Measurements from ENCODE around the gene GPC6. TPM values are rescaled to one million over a fixed set of nuclear protein-coding genes. Genes with fewer than 3 reads are reported as not detected.

Gene GPC6
- total RNA-seq, 1 donor from 2014 or later, result 63.0 TPM

- Mint-ChIP-seq H3K9me3 (ENCODE audit: unreplicated experiment) (no peaks in the 10 kb centered on the region), H3K27ac (ENCODE audit: unreplicated experiment) (no peak overlapping the region), H3K4me1 (ENCODE audit: low read depth, unreplicated experiment) (peaks cover 4% of the 10 kb centered on the region), H3K27me3 (ENCODE audit: low read depth, unreplicated experiment) (no peaks in the 10 kb centered on the region), H3K4me3 (ENCODE audit: unreplicated experiment) (no peak overlapping the region), H3K36me3 (ENCODE audit: low read depth, unreplicated experiment) (peaks cover 4% of the 10 kb centered on the region)
- no peak for DNase-seq (ENCODE audit: low read depth)
- Histone ChIP-seq H2AFZ (ENCODE audit: low read depth, low read length) (no peak overlapping the region), H3K9ac (ENCODE audit: low read length) (no peak overlapping the region), H4K20me1 (ENCODE audit: insufficient read depth, low read length) (peaks cover 3% of the 10 kb centered on the region), H3K9me3 (ENCODE audit: insufficient read depth, low read depth, low read length) (no peaks in the 10 kb centered on the region), H3K4me3 (ENCODE audit: insufficient read depth, low read depth, low read length) (no peak overlapping the region), H3K4me2 (ENCODE audit: low read length) (no peak overlapping the region), H3K27ac (ENCODE audit: low read depth, low read length) (no peak overlapping the region), H3K79me2 (ENCODE audit: insufficient read depth, low read length) (peaks cover 2% of the 10 kb centered on the region), H3K36me3 (ENCODE audit: insufficient read depth, low read length) (no peaks in the 10 kb centered on the region), H3K4me1 (ENCODE audit: insufficient read depth, low read length) (no peaks in the 10 kb centered on the region), H3K27me3 (ENCODE audit: insufficient read depth, low read length) (no peaks in the 10 kb centered on the region)
- TF ChIP-seq, protein P1, sequence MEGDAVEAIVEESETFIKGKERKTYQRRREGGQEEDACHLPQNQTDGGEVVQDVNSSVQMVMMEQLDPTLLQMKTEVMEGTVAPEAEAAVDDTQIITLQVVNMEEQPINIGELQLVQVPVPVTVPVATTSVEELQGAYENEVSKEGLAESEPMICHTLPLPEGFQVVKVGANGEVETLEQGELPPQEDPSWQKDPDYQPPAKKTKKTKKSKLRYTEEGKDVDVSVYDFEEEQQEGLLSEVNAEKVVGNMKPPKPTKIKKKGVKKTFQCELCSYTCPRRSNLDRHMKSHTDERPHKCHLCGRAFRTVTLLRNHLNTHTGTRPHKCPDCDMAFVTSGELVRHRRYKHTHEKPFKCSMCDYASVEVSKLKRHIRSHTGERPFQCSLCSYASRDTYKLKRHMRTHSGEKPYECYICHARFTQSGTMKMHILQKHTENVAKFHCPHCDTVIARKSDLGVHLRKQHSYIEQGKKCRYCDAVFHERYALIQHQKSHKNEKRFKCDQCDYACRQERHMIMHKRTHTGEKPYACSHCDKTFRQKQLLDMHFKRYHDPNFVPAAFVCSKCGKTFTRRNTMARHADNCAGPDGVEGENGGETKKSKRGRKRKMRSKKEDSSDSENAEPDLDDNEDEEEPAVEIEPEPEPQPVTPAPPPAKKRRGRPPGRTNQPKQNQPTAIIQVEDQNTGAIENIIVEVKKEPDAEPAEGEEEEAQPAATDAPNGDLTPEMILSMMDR (IDR thresholded peaks at IDR 0.05; ENCODE audit: insufficient read depth, low read depth, low read length), result no peak
- TF ChIP-seq EZH2 (IDR thresholded peaks at IDR 0.05; ENCODE audit: insufficient read depth, low read length), result no peak
- no peak for FAIRE-seq
Measured at GRCh38 chr13:93437081-93437480, 210.5 kb downstream of the GPC6 start.

DNA sequence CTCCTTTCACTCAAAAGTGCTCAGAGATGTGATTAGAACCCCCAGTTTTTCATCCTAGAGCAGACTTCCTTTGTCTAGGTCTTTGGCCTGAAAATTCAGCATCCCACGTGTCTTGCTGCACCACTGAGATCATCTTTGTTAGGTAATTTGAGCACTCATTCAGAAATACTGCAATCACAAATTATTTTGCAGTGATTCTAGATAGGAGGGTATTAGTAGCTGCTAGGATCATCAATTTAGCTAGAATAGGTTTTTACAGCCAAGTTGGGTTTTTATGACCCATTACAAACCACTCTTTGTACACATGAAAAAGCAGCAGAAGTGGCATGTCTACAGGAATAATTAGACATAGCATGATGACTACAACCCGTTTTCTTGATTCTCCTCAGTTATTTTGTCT is 219.6 kb downstream of the GPC6 start:
- no peak for FAIRE-seq
- Mint-ChIP-seq H3K27me3 (ENCODE audit: low read depth, unreplicated experiment) (no peaks in the 10 kb centered on the region), H3K36me3 (ENCODE audit: low read depth, unreplicated experiment) (peaks cover 2% of the 10 kb centered on the region), H3K27ac (ENCODE audit: unreplicated experiment) (peak overlapping the region; percentile 23), H3K4me3 (ENCODE audit: unreplicated experiment) (no peak overlapping the region), H3K9me3 (ENCODE audit: unreplicated experiment) (no peaks in the 10 kb centered on the region), H3K4me1 (ENCODE audit: low read depth, unreplicated experiment) (peaks cover 17% of the 10 kb centered on the region)
- H4K20me1 ChIP-seq (ENCODE audit: insufficient read depth, low read length), result peaks cover 9% of the 10 kb centered on the region
- no peak overlapping the region for H3K9ac ChIP-seq (ENCODE audit: low read length)
- no peak for DNase-seq (ENCODE audit: low read depth)
- H3K36me3 ChIP-seq (ENCODE audit: insufficient read depth, low read length), result no peaks in the 10 kb centered on the region
- H3K27me3 ChIP-seq (ENCODE audit: insufficient read depth, low read length), result no peaks in the 10 kb centered on the region
- no peak overlapping the region for H3K4me3 ChIP-seq (ENCODE audit: insufficient read depth, low read depth, low read length)
- H3K79me2 ChIP-seq (ENCODE audit: insufficient read depth, low read length), result no peaks in the 10 kb centered on the region
- no peaks in the 10 kb centered on the region for H3K9me3 ChIP-seq (ENCODE audit: insufficient read depth, low read depth, low read length)
- TF ChIP-seq EZH2 (IDR thresholded peaks at IDR 0.05; ENCODE audit: insufficient read depth, low read length), result no peak
- TF ChIP-seq, protein P1 (IDR thresholded peaks at IDR 0.05; ENCODE audit: insufficient read depth, low read depth, low read length), result no peak
- H3K27ac ChIP-seq (ENCODE audit: low read depth, low read length), result no peak overlapping the region
- H3K4me1 ChIP-seq (ENCODE audit: insufficient read depth, low read length), result no peaks in the 10 kb centered on the region
- H2AFZ ChIP-seq (ENCODE audit: low read depth, low read length), result no peak overlapping the region
- H3K4me2 ChIP-seq (ENCODE audit: low read length), result no peak overlapping the region

DNA sequence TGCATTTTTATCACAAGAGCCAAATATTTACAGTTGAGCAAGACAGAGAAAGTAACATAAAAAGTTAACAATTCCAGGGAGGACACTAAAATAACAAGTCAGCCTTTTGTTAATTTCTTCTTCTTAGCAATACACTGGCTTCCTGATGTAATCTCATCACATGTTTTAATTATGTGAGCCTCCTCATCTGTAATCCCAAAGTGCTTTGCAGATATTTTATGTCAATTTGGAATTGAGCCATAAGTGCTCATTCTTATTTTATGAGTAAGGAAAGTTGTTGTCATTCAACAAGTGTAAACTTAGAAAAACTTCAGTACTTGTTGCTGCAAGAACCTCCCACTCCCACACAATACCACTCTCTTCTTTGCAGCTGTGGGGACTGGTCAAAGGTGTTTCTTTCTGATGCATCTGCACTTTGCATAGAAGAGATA is 223.6 kb downstream of the GPC6 start:
- peaks cover 2% of the 10 kb centered on the region for H3K36me3 Mint-ChIP-seq (ENCODE audit: low read depth, unreplicated experiment)
- Histone ChIP-seq H3K9me3 (ENCODE audit: insufficient read depth, low read depth, low read length) (no peaks in the 10 kb centered on the region), H3K4me3 (ENCODE audit: insufficient read depth, low read depth, low read length) (no peak overlapping the region), H2AFZ (ENCODE audit: low read depth, low read length) (no peak overlapping the region), H3K79me2 (ENCODE audit: insufficient read depth, low read length) (no peaks in the 10 kb centered on the region), H3K36me3 (ENCODE audit: insufficient read depth, low read length) (no peaks in the 10 kb centered on the region), H3K4me2 (ENCODE audit: low read length) (no peak overlapping the region), H4K20me1 (ENCODE audit: insufficient read depth, low read length) (peaks cover 9% of the 10 kb centered on the region), H3K4me1 (ENCODE audit: insufficient read depth, low read length) (no peaks in the 10 kb centered on the region), H3K27me3 (ENCODE audit: insufficient read depth, low read length) (no peaks in the 10 kb centered on the region), H3K9ac (ENCODE audit: low read length) (no peak overlapping the region), H3K27ac (ENCODE audit: low read depth, low read length) (no peak overlapping the region)
- no peaks in the 10 kb centered on the region for H3K27me3 Mint-ChIP-seq (ENCODE audit: low read depth, unreplicated experiment)
- DNase-seq (ENCODE audit: low read depth), result peak; percentile 75
- FAIRE-seq, result no peak
- no peak for TF ChIP-seq EZH2 (IDR thresholded peaks at IDR 0.05; ENCODE audit: insufficient read depth, low read length)
- H3K4me1 Mint-ChIP-seq (ENCODE audit: low read depth, unreplicated experiment), result peaks cover 17% of the 10 kb centered on the region
- peak overlapping the region; percentile 20 for H3K27ac Mint-ChIP-seq (ENCODE audit: unreplicated experiment)
- no peak overlapping the region for H3K4me3 Mint-ChIP-seq (ENCODE audit: unreplicated experiment)
- H3K9me3 Mint-ChIP-seq (ENCODE audit: unreplicated experiment), result no peaks in the 10 kb centered on the region

Data from astrocyte (in vitro differentiated cells and primary cell).